ENCODE measurements around the gene IER2.

- TF ChIP-seq CHD4 (IDR thresholded peaks at IDR 0.05; ENCODE audit: insufficient read depth, insufficient replicate concordance, low read depth, low read length, poor library complexity, severe bottlenecking) (no peak), ZNF511 (CRISPR knock-in tag; IDR thresholded peaks at IDR 0.05) (no peak), CREB5 (CRISPR knock-in tag; IDR thresholded peaks at IDR 0.05) (no peak), EP300 (IDR thresholded peaks at IDR 0.05; ENCODE audit: low read length) (no peak), FIP1L1 (IDR thresholded peaks at IDR 0.05; ENCODE audit: low read depth, low read length, poor library complexity, severe bottlenecking) (no peak), ID3 (CRISPR knock-in tag; IDR thresholded peaks at IDR 0.05) (no peak), ID3 (tag; IDR thresholded peaks at IDR 0.05) (no peak), FOSL1 (tag; conservative IDR thresholded peaks at IDR 0.05) (0 out of 2 replicates have a peak, but pooled peaks have one; percentile 8), CTCF (IDR thresholded peaks at IDR 0.05 in 2 of 3, conservative IDR thresholded peaks at IDR 0.05 in 1 of 3; ENCODE audit: insufficient read depth in 2 of 3, low read depth in 1 of 3, low read length in 3 of 3) (no peak), ZNF830 (CRISPR knock-in tag; IDR thresholded peaks at IDR 0.05) (no peak), CUX1 (CRISPR knock-in tag; IDR thresholded peaks at IDR 0.05) (no peak), HNRNPH1 (optimal IDR thresholded peaks at IDR 0.05; ENCODE audit: low read depth, low read length) (no peak), SRF (CRISPR knock-in tag; IDR thresholded peaks at IDR 0.05) (no peak)
These were observed 2.3 kb downstream of the IER2 start for GRCh38 chr19:13152356-13152973.
